SU-DHL-6 (cell line): ENCODE measurements around the gene GATD1.

Experiments used
- CTCF ChIP-seq: fragments of 200-600 bp; sonication (generic); IDR thresholded peaks from one replicate; pipeline ENCODE4 v1.5.1; 2017; ENCODE audit warnings: antibody characterized with exemption, mild to moderate bottlenecking, low read length, moderate library complexity; ENCODE audit not compliant: insufficient read depth, poor library complexity, severe bottlenecking
- EZH2phosphoT487 ChIP-seq: fragments of 200-600 bp; sonication (generic), shearing (Covaris generic); conservative IDR thresholded peaks from 2 replicates; pipeline ENCODE4 v1.6.1; 2018; ENCODE audit warnings: mild to moderate bottlenecking, antibody characterized with exemption, low read length, moderate library complexity, mixed read lengths

GRCh38 chr11:728901-729491, 48.3 kb downstream of the GATD1 start:
- TF ChIP-seq CTCF (no peak), EZH2phosphoT487 (no peak)
